Heart left ventricle (tissue), 13 donors: ENCODE data around the gene CD101.

ENCODE experiments used
- CTCF ChIP-seq, 12 donors: fragments of 200-600 bp; sonication (generic) in 4 of 12; IDR thresholded peaks; one replicate each; pipeline versions ENCODE4 v1.5.0 to v1.8.0; 2018 to 2022; ENCODE audit warnings: antibody characterized with exemption in 12 of 12, mild to moderate bottlenecking in 5 of 12
- POLR2A ChIP-seq, 2 donors: fragments of 450-650 bp; IDR thresholded peaks; one replicate each; pipeline ENCODE4 v1.6.1; 2017; ENCODE audit warnings: antibody characterized with exemption in 2 of 2, mild to moderate bottlenecking in 2 of 2, moderate library complexity in 2 of 2
- donor health status: ischemic (EF 13 %, LVEDD 7.1; RV severe dilation, severe dysfunction).
- donor health status: DM: no; HTN: yes; CAD: no.
- donor health status: DM: no; HTN: no; CAD: no.
- donor health status: ischemic (EF 25% LVEDD 6.9; RV normal size, moderate dysfunction).
- donor health status: ischemic (EF 25% LVEDD 5.7; RV mildly dilated, moderate dysfunction).
- donor health status: ischemic (EF 35%, LVEDD 5.7; RV mildly dilated, moderate dysfunction).
- donor health status: nonischemic (EF 11% LVEDD 7.7; RV severe dilation, severe dysfunction).
- donor health status: DM: yes; HTN: yes; CAD: no.
- donor health status: PGD.
- donor health status: ischemic (EF 29% LVEDD 5.4; RV normal size, mild dysfunction).
- donor health status: nonischemic (EF 23%, LVEDD 6.1; RV moderate dilation, normal function).

- TF ChIP-seq CTCF (IDR thresholded peaks at IDR 0.05) (no peak), POLR2A (IDR thresholded peaks at IDR 0.05) (no peak)
Measured at GRCh38 chr1:116958110-116958509, 43.5 kb upstream of the CD101 start.
